M059J (cell line): Measurements from ENCODE around the gene L3MBTL2. TPM values are rescaled to one million over a fixed set of nuclear protein-coding genes. Genes with fewer than 3 reads are reported as not detected.
"Not testable (repeated sequence)": the region's sequence is repeated elsewhere in the genome, so short reads cannot be mapped to it uniquely, and the experiment has no call there.

Experiments used
- DNase-seq: peaks from one replicate; pipeline ENCODE4 v3.0.0-alpha.2; 2012; ENCODE audit warnings: low read depth
- total RNA-seq: library from RNA; depleted of rRNA; stranded (reverse); fragments of >200 nt; shearing (Covaris generic); gene quantifications from 2 replicates; pipeline ENCODE4 v1.2.3, GENCODE V29; 2014; rRNA removed

The L3MBTL2 gene
- total RNA-seq: 15.6 and 21.6 TPM in 2 replicates

- peak; percentile 95 for DNase-seq
Measured at GRCh38 chr22:41204992-41205900, at the start of gene L3MBTL2. TSS of gene L3MBTL2 (plus strand) at chr22:41205312. CDS start at chr22:41205363, 51 bp downstream.

DNA sequence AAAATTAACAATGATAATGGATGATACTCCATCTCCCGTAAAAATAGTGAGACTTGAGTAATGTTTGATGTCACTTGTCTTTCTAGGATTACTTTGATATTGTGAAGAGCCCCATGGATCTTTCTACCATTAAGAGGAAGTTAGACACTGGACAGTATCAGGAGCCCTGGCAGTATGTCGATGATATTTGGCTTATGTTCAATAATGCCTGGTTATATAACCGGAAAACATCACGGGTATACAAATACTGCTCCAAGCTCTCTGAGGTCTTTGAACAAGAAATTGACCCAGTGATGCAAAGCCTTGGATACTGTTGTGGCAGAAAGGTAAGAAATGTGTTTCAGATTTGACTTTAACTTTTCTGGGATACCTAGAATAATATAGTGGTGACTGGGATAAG is 48.0 kb upstream of the L3MBTL2 start:
- no peak for DNase-seq

DNA sequence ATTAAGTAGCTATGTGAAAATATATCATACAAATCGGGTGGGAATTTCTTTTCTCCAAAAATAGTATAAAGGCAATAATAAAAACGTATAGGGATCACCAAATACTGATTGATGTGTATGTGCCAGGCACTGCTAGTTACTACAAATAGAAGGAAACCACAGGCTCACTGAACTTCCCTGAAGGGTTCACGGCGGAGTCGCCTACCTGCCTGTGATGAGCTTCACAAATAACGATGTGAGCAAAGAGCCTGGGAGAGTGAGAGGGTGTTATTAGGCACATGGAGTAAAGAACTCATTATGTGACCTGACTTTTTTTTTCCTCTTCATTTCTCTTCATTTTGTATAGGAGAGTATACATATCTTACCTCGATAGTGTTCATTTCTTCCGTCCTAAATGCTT is 36.0 kb upstream of the L3MBTL2 start:
- no peak for DNase-seq

DNA sequence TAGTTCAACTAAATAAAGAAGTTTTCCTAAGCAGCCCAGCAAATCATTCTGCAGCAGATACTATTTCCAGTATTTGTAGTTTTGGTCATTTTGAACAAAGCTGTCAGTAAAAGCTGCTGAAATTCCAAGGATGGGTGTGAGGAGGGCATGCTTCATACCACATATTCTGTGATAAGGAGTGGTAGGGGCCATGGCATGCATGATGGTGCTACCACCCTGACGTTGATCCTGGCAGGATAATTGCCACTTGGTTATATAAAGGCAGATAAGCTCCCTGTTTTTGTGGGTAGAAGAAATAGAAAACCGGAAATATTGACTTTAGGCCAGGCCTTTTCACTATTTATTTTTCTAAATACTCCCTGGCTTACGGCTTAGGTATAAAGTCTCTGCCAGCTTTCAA is 33.1 kb upstream of the L3MBTL2 start:
- DNase-seq: no peak

GRCh38 chr22:41175546-41175945 is 29.6 kb upstream of the L3MBTL2 start:
- DNase-seq: peak; percentile 51

GRCh38 chr22:41177040-41177621 is 28.0 kb upstream of the L3MBTL2 start:
- no peak for DNase-seq

DNA sequence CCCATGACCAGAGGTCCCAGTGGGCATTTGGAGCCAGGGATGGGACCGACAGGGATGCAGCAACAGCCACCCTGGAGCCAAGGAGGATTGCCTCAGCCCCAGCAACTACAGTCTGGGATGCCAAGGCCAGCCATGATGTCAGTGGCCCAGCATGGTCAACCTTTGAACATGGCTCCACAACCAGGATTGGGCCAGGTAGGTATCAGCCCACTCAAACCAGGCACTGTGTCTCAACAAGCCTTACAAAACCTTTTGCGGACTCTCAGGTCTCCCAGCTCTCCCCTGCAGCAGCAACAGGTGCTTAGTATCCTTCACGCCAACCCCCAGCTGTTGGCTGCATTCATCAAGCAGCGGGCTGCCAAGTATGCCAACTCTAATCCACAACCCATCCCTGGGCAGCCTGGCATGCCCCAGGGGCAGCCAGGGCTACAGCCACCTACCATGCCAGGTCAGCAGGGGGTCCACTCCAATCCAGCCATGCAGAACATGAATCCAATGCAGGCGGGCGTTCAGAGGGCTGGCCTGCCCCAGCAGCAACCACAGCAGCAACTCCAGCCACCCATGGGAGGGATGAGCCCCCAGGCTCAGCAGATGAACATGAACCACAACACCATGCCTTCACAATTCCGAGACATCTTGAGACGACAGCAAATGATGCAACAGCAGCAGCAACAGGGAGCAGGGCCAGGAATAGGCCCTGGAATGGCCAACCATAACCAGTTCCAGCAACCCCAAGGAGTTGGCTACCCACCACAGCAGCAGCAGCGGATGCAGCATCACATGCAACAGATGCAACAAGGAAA is 27.3 kb upstream of the L3MBTL2 start:
- DNase-seq: no peak

- DNase-seq: no peak
Measured at GRCh38 chr22:41178425-41178975, 26.6 kb upstream of the L3MBTL2 start.

GRCh38 chr22:41180362-41180761 is 24.8 kb upstream of the L3MBTL2 start:
- DNase-seq: not testable (repeated sequence)

GRCh38 chr22:41180926-41181325 is 24.2 kb upstream of the L3MBTL2 start:
- DNase-seq: no peak

DNA sequence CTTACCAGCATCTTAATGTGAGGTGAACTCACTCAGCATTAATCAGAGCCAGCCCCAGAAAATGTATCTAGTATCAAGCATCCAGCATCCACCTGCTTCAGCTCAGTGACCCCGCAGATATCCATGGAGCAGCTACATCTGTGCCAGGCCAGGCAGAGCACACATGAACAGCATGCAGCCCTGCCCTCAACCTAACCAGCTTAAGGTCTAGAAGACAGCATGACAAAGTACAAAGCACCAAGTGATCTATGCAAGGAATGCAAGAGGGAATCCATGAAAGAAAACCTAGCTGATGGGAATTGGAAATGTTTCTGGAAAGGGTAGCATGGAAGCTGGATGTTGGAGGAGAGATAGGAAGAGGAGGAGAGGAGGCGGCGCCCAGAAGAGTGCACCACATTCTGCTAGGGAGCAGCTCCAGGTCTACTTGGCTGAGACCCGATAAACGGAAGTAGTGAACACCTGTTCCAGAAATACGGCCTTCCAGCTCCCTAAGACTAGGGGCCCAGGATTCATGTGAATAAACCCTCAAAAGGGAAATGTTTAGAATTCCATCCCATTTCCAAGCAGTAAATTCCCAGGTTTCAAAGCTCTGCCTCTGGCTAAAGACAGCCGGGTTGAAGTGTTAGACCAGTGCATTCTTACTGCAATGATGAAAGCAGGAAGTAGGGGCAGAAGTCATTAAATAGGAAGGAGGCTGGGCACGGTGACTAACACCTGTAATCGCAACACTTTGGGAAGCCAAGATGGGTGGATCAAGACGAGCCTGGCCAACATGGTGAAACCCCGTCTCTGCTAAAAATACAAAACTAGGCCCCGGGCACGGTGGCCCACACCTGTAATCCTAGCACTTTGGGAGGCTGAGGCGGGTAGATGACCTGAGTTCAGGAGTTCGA is 23.5 kb upstream of the L3MBTL2 start:
- peak; percentile 86 for DNase-seq

DNA sequence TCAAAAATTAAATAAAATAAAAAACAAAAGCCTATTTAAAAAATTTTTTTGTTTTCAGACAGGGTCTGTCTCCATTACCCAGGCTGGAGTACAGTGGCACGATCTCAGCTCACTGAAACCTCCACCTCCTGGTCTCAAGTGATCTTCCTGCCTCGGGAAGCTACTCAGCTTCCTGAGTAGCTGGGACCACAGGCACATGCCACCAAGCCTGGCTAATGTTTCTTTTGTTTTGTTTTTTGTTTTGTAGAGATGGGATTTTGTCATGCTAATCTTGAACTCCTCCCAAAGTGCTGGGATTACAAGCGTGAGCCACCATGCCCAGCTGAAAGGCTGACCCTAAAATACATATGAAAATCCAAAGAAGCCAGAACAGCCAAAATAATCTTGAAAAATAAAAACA is 20.4 kb upstream of the L3MBTL2 start:
- DNase-seq: no peak

DNA sequence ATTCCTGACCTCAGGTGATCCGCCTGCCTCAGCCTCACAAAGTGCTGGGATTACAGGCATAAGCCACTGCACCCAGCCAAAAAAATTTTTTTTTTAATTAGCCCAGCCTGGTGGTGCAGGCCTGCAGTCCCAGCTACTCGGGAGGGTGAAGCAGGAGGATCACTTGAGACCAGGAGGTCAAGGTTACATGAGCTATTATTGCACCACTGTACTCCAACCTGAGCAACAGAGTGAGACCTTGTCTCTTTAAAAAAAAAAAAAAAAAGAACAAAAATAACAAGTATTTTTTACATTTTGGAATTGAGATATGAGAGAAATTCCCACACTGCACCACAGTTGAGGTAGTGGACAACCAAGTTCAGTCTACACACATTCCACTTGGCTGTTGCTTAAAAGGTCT is 13.6 kb upstream of the L3MBTL2 start:
- no peak for DNase-seq

- no peak for DNase-seq
Measured at GRCh38 chr22:41193829-41194228, 11.3 kb upstream of the L3MBTL2 start.

DNA sequence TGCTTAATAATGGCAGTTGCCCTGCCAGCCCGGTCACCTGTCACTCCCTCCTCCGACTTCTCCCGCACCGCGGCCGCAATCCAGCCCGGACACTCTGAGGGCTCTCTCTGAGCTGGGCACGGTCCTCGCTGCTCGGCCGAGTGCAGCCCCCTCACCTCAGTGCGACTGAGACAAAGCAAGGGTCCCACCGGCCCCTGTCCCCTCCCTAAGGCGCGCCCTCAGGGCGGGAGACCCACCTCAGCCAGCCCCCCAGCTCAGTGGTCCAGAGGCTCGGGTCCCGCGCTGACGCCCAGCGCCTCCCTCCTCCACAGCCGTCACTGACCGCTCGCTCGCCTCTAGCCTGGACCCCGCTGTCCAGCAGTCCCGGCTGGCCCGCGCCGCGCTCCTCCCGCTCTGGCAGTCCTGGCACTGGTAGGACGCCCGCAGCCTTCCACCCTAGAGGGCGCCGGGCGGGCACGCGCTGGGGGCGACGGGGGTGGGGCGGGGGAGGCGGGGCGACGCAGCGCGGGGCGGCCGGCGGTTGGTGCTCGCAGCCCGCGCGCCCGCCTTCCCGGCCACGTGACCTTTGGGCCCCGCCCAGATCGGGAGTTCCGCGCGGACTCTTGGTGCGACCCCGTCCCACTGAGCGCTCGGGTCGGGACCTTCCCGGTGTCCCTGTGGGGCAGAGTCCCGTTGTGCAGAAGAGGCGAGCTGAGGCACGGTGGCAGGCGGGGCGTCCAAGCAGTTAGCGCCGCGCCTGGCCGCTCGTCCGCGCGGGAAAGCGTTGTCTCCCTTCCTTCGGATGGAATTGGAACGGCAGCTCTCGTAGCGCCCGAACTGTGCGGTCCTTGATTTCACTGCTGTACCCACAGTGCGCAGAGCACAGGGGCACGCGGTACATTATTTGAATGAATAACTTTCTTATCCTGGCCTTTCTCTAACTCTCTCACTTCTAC is 7.8 kb upstream of the L3MBTL2 start:
- DNase-seq: peak; percentile 59

DNA sequence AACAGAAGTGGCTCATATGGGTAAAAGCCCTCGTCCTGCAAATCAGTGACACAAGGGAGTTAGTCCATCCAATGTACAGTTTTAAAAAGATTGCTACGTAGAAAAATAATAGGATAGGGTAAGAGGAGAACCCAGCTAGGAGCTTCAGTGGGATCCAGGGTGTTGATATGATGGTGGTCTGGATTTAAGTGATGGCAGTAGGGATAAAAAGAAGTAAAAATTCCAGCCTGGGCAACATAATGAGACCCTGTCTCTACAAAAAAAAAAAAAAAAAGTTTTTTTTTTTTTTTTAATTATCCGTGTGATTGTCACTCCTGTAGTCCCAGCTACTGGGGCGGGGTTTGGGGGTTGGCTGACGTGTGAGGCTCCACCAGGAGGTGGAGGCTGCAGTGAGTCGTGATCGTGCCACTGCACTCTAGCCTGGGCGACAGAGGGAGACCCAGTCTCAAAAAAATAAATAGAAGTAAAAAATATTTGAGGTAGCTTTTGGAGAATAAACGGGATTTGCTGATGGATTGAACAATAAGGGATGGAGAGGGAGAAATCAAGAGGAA is 7.0 kb upstream of the L3MBTL2 start:
- DNase-seq: peak; percentile 55

DNA sequence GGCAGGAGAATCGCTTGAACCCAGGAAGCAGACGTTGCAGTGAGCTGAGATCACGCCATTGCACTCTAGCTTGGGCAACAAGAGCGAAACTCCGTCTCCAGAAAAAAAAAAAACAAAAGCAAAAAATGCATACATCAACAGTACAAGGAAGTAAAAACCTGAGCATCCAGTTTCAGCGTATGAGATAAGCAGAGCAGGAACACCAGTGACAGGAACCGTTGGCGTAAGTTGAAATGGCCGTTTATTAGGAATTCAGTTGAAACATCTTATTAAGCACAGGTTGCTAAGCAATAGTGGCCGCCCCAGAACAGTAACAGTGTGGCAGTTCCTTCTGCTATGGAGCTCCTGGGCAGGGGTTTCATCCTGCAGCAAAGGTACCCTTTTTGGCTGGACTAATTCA is 4.0 kb upstream of the L3MBTL2 start:
- no peak for DNase-seq

DNA sequence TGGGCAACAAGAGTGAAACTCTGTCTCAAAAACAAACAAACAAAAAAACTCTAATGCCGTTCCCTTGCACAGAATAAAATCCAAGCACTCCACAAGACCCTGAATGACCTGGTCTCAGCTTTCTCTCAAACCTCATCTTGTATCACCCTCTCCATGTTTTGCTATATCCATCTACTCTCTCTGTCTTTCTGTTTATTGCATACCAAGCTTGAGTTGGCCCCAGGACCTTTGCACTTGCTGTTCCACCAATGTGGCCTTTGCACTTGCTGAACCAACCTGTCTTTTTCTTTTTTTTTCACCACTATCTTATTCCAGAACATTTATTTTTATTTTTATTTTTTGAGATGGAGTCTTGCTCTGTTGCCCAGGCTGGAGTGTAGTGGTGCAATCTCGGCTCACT is 2.0 kb upstream of the L3MBTL2 start:
- no peak for DNase-seq

DNA sequence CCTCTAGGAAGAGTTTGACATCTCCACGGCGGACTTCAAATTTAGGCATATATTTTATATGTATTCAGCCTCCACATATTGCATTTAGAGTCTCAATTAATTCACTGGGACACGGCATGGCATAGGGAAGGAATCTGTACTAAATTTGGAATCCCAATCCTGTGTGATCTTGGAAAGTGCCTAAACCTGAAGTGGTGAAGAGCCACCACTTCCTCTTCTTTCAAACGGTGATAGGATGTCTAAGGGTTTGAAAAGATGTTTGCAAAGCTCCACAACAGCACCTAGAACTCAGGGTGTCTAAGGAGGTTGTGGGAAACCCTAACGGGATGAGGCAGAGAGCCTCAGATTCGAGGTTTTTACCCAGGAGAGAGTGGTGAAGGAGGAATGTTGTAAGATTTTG is 1.0 kb upstream of the L3MBTL2 start:
- no peak for DNase-seq

- DNase-seq: no peak
Measured at GRCh38 chr22:41206719-41207118, 1.6 kb downstream of the L3MBTL2 start.
